Neural cell (in vitro differentiated cells): ENCODE results near the gene PRDM11. TPM values are rescaled to one million over a fixed set of nuclear protein-coding genes. Genes with fewer than 3 reads are reported as not detected.

Experiments used
- H2AFZ ChIP-seq: fragments of 200-600, 300-800 bp; sonication (generic), shearing (Covaris generic); 2 replicates; pipeline ENCODE4 v1.6.0; 2014; ENCODE audit warnings: low read depth, mild to moderate bottlenecking, antibody characterized with exemption, low read length, moderate library complexity
- H3F3A ChIP-seq: fragments of 200-600 bp; shearing (Covaris generic); 2 replicates; pipeline ENCODE4 v1.6.1; 2016; ENCODE audit warnings: mild to moderate bottlenecking, moderate library complexity, mixed read lengths, antibody characterized with exemption, low read length; ENCODE audit not compliant: insufficient read depth, poor library complexity, severe bottlenecking
- H3K27ac ChIP-seq: fragments of 200-600, 300-800 bp; sonication (generic), shearing (Covaris generic); 2 replicates; pipeline ENCODE4 v1.5.1; 2014; ENCODE audit warnings: mild to moderate bottlenecking, low read length, moderate library complexity
- H3K27me3 ChIP-seq: fragments of 300-800, 200-600 bp; sonication (generic), shearing (Covaris generic); 2 replicates; pipeline ENCODE4 v1.6.0; 2014; ENCODE audit warnings: mild to moderate bottlenecking, low read depth, low read length, moderate library complexity; ENCODE audit not compliant: insufficient read depth
- H3K36me3 ChIP-seq: fragments of 300-800, 200-600 bp; sonication (generic), shearing (Covaris generic); 2 replicates; pipeline ENCODE4 v1.5.1; 2014; ENCODE audit warnings: mild to moderate bottlenecking, antibody characterized with exemption, low read length, moderate library complexity; ENCODE audit not compliant: insufficient read depth
- H3K4me2 ChIP-seq: fragments of 300-800, 200-600 bp; sonication (generic), shearing (Covaris generic); 2 replicates; pipeline ENCODE4 v1.6.0; 2014; ENCODE audit warnings: mild to moderate bottlenecking, low read length
- H3K4me3 ChIP-seq: fragments of 300-800, 200-600 bp; sonication (generic), shearing (Covaris generic); 2 replicates; pipeline ENCODE4 v1.5.1; 2014; ENCODE audit warnings: mild to moderate bottlenecking, low read length, moderate library complexity
- H3K79me2 ChIP-seq: fragments of 200-600 bp; shearing (Covaris generic); replicated peaks from 2 replicates; pipeline ENCODE4 v1.6.0; 2014; ENCODE audit warnings: mild to moderate bottlenecking, low read length, moderate library complexity; ENCODE audit not compliant: insufficient read depth
- H3K9ac ChIP-seq: fragments of 300-800, 200-600 bp; sonication (generic), shearing (Covaris generic); 2 replicates; pipeline ENCODE4 v1.6.1; 2016; ENCODE audit warnings: mild to moderate bottlenecking, low read length, mixed read lengths
- H3K9me2 ChIP-seq: fragments of 200-600 bp; shearing (Covaris generic); 2 replicates; pipeline ENCODE4 v1.6.1; 2016; ENCODE audit warnings: mild to moderate bottlenecking, low read length, mixed read lengths; ENCODE audit not compliant: insufficient read depth
- H3K9me3 ChIP-seq: fragments of 200-600, 300-800 bp; sonication (generic), shearing (Covaris generic); 2 replicates; pipeline ENCODE4 v1.6.1; 2016; ENCODE audit warnings: mild to moderate bottlenecking, mixed run types, low read length, moderate library complexity, mixed read lengths
- H4K20me1 ChIP-seq: fragments of 200-600 bp; shearing (Covaris generic); 2 replicates; pipeline ENCODE4 v1.6.1; 2016; ENCODE audit warnings: mild to moderate bottlenecking, mixed run types; ENCODE audit not compliant: insufficient read depth
- EP300 ChIP-seq: fragments of 450-650 bp; conservative IDR thresholded peaks from 2 replicates; pipeline ENCODE4 v1.6.1; 2014; ENCODE audit warnings: antibody characterized with exemption, mild to moderate bottlenecking, moderate library complexity; ENCODE audit not compliant: poor library complexity, severe bottlenecking
- EZH2 ChIP-seq: fragments of 200-600, 300-800 bp; shearing (Covaris generic), sonication (generic); IDR thresholded peaks from 2 replicates; pipeline ENCODE4 v1.6.1; 2014; ENCODE audit warnings: antibody characterized with exemption, low read length, borderline replicate concordance, mild to moderate bottlenecking; ENCODE audit not compliant: insufficient read depth, poor library complexity, severe bottlenecking
- MXI1 ChIP-seq: fragments of 450-650 bp; conservative IDR thresholded peaks from 2 replicates; pipeline ENCODE4 v1.6.1; 2014; ENCODE audit warnings: antibody characterized with exemption, mild to moderate bottlenecking; ENCODE audit not compliant: poor library complexity, severe bottlenecking
- POLR2AphosphoS5 ChIP-seq: IDR thresholded peaks from 2 replicates; pipeline ENCODE4 v1.6.1; 2012
- RAD21 ChIP-seq: fragments of 450-650 bp; conservative IDR thresholded peaks from 2 replicates; pipeline ENCODE4 v1.6.1; 2014; ENCODE audit warnings: antibody characterized with exemption, mild to moderate bottlenecking, moderate library complexity
- SMC3 ChIP-seq: fragments of 450-650 bp; conservative IDR thresholded peaks from 2 replicates; pipeline ENCODE4 v1.6.1; 2014; ENCODE audit warnings: antibody characterized with exemption, mild to moderate bottlenecking, moderate library complexity; ENCODE audit not compliant: poor library complexity
- TAF1 ChIP-seq: IDR thresholded peaks from 2 replicates; pipeline ENCODE4 v1.6.1; 2012; ENCODE audit warnings: low read depth
- polyA plus RNA-seq: library from polyadenylated mRNA; depleted of rRNA; stranded (reverse); fragments of >200 nt; gene quantifications from 2 replicates; pipeline ENCODE4 v1.2.3, GENCODE V29; 2014
- TF ChIP-seq, protein P1 (sequence below): IDR thresholded peaks from 2 replicates; pipeline ENCODE4 v1.6.1; 2012; ENCODE audit warnings: borderline replicate concordance
- TF ChIP-seq, protein P2 (sequence below): fragments of 450-650 bp; IDR thresholded peaks from 2 replicates; pipeline ENCODE4 v1.5.1; 2014; ENCODE audit warnings: antibody characterized with exemption, mild to moderate bottlenecking, moderate library complexity; ENCODE audit not compliant: poor library complexity, severe bottlenecking

PRDM11 gene
- polyA plus RNA-seq, 1 donor from 2014 or later, result 2.0 TPM

GRCh38 chr11:45217991-45218390, 71.6 kb downstream of the PRDM11 start:
- H3K9ac ChIP-seq, result no peak overlapping the region
- H3F3A ChIP-seq, result no peaks in the 10 kb centered on the region
- no peaks in the 10 kb centered on the region for H4K20me1 ChIP-seq
- H3K27me3 ChIP-seq, result no peaks in the 10 kb centered on the region
- no peaks in the 10 kb centered on the region for H3K9me3 ChIP-seq
- no peaks in the 10 kb centered on the region for H3K9me2 ChIP-seq
- H3K4me3 ChIP-seq, result no peak overlapping the region
- no peak overlapping the region for H2AFZ ChIP-seq
- no peak overlapping the region for H3K4me2 ChIP-seq
- no peaks in the 10 kb centered on the region for H3K36me3 ChIP-seq
- no peak overlapping the region for H3K27ac ChIP-seq
- no peak for TF ChIP-seq SMC3
- no peak for TF ChIP-seq EZH2
- TF ChIP-seq EP300, result no peak
- TF ChIP-seq MXI1, result no peak
- TF ChIP-seq, protein P1, sequence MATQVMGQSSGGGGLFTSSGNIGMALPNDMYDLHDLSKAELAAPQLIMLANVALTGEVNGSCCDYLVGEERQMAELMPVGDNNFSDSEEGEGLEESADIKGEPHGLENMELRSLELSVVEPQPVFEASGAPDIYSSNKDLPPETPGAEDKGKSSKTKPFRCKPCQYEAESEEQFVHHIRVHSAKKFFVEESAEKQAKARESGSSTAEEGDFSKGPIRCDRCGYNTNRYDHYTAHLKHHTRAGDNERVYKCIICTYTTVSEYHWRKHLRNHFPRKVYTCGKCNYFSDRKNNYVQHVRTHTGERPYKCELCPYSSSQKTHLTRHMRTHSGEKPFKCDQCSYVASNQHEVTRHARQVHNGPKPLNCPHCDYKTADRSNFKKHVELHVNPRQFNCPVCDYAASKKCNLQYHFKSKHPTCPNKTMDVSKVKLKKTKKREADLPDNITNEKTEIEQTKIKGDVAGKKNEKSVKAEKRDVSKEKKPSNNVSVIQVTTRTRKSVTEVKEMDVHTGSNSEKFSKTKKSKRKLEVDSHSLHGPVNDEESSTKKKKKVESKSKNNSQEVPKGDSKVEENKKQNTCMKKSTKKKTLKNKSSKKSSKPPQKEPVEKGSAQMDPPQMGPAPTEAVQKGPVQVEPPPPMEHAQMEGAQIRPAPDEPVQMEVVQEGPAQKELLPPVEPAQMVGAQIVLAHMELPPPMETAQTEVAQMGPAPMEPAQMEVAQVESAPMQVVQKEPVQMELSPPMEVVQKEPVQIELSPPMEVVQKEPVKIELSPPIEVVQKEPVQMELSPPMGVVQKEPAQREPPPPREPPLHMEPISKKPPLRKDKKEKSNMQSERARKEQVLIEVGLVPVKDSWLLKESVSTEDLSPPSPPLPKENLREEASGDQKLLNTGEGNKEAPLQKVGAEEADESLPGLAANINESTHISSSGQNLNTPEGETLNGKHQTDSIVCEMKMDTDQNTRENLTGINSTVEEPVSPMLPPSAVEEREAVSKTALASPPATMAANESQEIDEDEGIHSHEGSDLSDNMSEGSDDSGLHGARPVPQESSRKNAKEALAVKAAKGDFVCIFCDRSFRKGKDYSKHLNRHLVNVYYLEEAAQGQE, result no peak
- TF ChIP-seq TAF1, result no peak
- TF ChIP-seq, protein P2, sequence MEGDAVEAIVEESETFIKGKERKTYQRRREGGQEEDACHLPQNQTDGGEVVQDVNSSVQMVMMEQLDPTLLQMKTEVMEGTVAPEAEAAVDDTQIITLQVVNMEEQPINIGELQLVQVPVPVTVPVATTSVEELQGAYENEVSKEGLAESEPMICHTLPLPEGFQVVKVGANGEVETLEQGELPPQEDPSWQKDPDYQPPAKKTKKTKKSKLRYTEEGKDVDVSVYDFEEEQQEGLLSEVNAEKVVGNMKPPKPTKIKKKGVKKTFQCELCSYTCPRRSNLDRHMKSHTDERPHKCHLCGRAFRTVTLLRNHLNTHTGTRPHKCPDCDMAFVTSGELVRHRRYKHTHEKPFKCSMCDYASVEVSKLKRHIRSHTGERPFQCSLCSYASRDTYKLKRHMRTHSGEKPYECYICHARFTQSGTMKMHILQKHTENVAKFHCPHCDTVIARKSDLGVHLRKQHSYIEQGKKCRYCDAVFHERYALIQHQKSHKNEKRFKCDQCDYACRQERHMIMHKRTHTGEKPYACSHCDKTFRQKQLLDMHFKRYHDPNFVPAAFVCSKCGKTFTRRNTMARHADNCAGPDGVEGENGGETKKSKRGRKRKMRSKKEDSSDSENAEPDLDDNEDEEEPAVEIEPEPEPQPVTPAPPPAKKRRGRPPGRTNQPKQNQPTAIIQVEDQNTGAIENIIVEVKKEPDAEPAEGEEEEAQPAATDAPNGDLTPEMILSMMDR, result no peak
- TF ChIP-seq RAD21, result no peak
- no peak for TF ChIP-seq POLR2AphosphoS5
- no peaks in the 10 kb centered on the region for H3K79me2 ChIP-seq

DNA sequence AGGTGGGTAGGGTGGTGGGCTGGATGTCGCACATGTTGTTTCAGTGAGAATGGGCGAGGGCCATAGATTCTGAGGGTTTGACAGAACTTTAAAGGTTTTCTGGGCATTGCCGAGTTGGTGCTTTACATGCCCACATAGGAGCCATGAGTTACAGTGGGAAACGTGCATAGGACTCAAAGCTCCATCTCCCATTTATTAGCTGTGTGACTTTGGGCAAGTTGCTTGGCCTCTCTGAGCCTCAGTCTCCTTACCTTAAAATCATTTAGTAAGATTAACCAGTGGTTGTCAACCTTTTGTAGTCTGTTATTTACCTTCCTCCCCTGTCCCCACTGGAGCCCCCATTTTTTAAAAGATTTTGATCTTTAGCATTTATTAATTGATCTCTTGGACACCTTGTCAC, 72.3 kb downstream of the PRDM11 start:
- Histone ChIP-seq H3K27me3 (no peaks in the 10 kb centered on the region), H2AFZ (no peak overlapping the region), H3F3A (no peaks in the 10 kb centered on the region), H3K9ac (no peak overlapping the region), H3K9me2 (no peaks in the 10 kb centered on the region), H3K4me2 (no peak overlapping the region), H3K36me3 (no peaks in the 10 kb centered on the region), H4K20me1 (no peaks in the 10 kb centered on the region), H3K9me3 (no peaks in the 10 kb centered on the region), H3K27ac (no peak overlapping the region), H3K4me3 (no peak overlapping the region), H3K79me2 (no peaks in the 10 kb centered on the region)
- TF ChIP-seq EZH2 (no peak), EP300 (no peak), POLR2AphosphoS5 (no peak), TAF1 (no peak), MXI1 (no peak), RAD21 (no peak), SMC3 (no peak)
- TF ChIP-seq, protein P2, result no peak
- TF ChIP-seq, protein P1, result no peak
